ENCODE results near the gene CYB561D1.

Gene CYB561D1

DNA sequence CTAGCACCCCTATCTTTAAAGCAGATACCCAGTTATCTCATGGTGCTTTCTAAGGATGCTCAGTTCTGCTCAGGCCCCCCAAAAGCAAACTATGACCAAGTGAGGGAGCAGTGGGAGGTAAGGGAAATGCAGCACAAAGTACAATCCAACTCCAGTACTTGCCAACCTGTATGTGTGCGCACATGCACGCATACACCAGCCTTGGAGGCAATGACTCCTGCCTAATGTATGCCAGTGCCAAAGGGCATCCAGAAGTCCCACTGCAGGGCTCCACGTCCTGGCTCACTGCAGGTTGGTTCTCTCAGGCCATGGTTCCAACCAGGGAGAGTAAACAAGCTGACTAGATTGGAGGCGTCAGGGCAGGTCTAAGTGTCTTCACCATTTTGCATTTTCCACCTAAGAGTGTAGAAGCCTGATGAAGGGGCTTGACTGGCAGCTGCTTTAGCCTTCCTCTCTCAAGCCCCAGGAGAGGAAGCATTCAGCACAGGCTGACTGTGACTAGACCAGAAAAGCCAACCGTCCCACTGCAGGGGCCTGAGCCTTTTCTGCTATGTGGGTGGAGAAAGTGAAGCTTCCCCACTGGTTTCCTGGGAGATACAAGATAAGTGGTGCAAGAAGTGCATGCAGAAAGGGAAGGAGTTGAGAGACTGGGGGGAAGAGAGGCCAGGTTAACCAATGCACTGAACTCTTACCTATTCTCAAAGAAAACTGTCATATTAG is 7.9 kb downstream of the CYB561D1 start:
- no peak for DNase-seq (ENCODE audit: low read depth)

DNA sequence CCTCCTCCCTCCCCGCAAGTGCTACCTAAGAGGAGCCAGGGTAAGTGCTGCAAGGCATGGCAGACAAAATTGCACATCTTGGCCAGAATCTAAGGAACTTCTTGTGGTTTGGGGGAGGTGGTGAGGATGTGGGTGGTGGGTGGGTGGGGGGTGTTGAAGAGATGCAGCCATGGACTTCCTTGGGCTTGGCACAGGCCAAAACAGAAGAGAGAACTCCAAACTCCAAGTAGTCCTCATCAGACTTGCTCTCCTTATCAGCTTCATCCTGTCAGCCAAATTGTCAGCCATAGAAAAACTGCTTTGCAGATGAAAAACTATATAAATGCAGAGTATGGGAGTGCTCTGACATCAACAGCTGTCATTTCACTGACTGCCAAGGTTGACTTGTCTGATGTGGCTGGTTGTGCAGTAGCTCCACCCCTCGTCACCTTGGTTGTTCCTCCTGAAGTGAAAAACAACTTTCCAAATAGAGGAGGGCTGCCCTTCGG is 8.5 kb downstream of the CYB561D1 start:
- DNase-seq (ENCODE audit: low read depth), result no peak

DNA sequence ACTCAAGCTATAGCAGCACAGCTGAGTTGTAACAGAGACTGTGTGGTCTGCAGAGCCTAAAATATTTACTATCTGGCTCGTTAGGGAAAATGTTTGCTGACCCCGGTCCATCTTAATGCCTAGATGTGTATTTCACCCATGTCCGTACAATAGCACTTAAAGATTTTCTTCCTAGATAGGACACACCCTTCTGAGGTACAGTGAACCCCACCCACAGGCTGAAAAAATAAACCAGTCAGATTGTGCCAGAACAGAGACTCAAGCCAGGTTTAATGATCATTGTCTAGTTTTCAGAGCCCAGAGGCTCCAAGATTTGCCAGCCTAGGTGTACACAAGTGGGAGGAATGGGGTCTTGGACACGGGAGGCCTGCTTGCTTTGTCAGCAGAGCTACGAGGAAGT is 10.0 kb downstream of the CYB561D1 start:
- no peak for DNase-seq (ENCODE audit: low read depth)

DNA sequence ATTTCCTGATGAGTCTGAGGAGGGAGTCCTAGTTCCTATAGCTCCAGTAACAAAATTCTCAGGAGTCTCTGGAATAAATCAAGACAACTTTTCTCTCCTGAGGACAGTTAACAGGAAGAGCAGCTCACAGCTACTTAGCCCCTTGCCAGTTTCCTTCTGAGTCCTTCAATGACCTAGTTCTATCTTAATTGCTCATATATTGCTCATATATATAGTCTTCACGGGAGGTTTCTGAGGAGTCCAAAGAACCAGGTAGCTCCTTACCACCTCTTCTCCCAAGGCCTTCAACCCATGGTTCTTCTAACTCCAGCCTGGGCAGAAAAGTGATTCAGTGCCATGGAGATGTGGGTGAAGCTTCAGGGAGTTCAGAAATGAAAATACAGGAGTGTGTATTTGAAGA is 11.1 kb downstream of the CYB561D1 start:
- no peak for DNase-seq (ENCODE audit: low read depth)

DNA sequence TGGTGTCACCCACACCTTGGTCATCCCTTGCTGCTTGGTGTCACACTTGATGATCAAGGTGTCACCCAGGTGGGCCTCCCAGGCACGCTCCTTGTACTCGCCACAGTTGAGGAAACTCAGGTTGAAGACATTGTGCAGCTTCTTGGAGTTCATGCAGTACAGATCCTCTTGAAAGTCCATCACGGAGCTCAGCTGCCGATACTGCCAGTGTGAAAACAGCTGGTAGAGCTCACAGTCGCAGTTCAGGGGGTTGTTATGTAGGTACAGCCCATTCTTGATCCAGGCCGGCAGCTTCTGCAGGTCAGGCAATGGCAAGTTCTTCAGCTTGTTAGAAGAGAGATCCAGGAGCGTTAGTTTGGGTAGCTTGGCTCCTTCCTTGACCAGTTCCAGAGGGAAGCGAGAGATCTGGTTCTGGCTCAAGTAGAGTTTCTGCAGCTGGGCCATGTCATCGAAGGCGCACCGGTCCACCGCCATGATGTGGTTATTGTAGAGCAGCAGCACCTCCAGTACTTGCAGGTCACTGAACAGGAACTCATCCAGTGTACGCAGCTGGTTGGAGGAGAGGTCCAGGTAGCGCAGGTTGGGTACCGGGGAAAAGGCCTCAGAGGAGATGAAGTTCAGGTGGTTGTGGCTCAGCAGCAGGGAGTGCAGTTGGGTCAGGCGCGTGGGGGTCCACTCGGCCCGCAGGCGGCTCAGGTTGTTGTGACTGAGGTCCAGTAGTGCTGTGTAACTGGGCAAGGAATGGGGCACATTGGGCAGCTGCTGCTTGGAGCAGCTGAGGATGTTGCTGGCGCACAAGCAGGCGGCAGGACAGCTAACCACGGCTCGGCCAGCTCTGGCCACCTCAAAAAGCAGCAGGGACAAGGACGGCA is 14.3 kb downstream of the CYB561D1 start:
- DNase-seq (ENCODE audit: low read depth), result no peak

- no peak for DNase-seq (ENCODE audit: low read depth)
These were observed 14.9 kb downstream of the CYB561D1 start for GRCh38 chr1:109508873-109509175.

DNA sequence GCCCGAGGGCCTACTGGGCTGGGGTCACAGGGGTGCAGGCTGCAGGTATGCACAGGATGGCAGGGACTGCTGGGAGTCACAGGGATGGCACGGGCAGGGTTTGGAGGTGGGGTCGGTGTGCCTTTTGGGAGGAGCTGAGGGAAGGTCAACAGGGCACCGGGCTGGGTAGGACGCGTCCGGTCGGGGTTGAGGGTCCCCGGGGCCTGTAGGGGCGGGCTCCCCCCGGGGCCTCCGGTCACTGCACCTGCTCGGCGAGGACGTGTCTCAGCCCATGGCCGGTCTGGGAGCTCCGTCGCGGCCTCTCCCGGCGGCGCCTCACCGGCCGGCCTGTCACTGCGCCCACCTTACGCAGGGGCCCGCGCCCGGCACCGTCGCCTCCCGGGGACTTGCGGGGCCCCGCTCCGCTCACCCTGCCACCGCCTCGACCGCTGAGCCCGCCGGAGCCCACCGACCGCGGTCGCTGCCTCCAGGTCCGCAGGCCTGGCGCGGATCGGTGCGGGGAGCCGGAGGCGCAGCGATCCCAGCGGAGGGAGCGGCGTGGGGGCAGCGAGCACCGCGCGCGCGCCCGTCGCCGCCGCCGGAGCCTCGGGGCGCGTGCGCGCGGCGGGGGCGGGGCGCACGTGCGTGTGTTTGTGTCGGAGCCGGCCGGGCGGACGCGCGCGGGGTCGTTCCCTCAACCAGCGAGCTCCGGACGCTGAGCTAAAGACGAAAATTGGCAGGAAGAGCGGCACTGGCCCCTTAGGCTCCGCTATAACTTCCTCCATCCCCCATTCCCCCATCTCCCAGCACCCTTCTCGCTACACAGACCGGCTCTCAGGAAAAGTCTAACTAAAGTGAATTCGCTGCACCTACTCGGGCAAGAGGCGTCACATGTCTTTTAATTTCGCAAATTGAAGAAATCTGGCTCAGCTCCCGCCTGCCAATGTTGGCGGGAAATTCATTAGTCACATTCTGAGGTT is 15.6 kb downstream of the CYB561D1 start, which contains the start of gene AMIGO1:
Gene AMIGO1, minus strand, starts transcription at position 552 of the 959 bp plus-strand sequence. CDS start 815 bp downstream, outside the sequence.
- DNase-seq (ENCODE audit: low read depth), result no peak

- DNase-seq (ENCODE audit: low read depth), result no peak
These were observed 19.3 kb downstream of the CYB561D1 start for GRCh38 chr1:109513110-109513710.

- no peak for DNase-seq (ENCODE audit: low read depth)
These were observed 21.0 kb downstream of the CYB561D1 start for GRCh38 chr1:109514846-109515245.

- no peak for DNase-seq (ENCODE audit: low read depth)
These were observed 23.0 kb downstream of the CYB561D1 start for GRCh38 chr1:109516872-109517271.

GRCh38 chr1:109517337-109517736 is 23.4 kb downstream of the CYB561D1 start:
- DNase-seq (ENCODE audit: low read depth), result no peak

- DNase-seq (ENCODE audit: low read depth), result no peak
These were observed 27.4 kb downstream of the CYB561D1 start for GRCh38 chr1:109521002-109521951.

- no peak for DNase-seq (ENCODE audit: low read depth)
These were observed 28.1 kb downstream of the CYB561D1 start for GRCh38 chr1:109522026-109522425.

DNA sequence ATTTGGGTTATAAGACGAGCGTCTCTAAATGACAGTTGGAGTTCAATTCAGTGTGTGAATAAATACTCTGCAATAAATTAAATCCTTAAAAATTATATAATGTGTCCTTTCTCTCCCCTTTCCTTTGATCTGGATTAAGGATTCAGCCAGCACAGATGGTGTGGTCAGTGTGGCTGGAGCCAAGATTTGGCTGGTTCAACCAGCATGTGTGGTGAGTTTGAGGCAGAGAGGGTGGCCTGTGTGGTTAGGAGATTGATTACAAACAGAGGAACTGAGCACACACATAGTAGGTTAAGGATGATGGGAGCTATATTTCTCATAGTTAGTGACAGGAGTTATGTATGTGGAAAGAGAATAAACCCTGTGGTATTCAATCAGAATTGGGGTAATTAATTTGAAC is 29.8 kb downstream of the CYB561D1 start:
- no peak for DNase-seq (ENCODE audit: low read depth)

- DNase-seq (ENCODE audit: low read depth), result no peak
These were observed 33.4 kb downstream of the CYB561D1 start for GRCh38 chr1:109527098-109527811.

DNA sequence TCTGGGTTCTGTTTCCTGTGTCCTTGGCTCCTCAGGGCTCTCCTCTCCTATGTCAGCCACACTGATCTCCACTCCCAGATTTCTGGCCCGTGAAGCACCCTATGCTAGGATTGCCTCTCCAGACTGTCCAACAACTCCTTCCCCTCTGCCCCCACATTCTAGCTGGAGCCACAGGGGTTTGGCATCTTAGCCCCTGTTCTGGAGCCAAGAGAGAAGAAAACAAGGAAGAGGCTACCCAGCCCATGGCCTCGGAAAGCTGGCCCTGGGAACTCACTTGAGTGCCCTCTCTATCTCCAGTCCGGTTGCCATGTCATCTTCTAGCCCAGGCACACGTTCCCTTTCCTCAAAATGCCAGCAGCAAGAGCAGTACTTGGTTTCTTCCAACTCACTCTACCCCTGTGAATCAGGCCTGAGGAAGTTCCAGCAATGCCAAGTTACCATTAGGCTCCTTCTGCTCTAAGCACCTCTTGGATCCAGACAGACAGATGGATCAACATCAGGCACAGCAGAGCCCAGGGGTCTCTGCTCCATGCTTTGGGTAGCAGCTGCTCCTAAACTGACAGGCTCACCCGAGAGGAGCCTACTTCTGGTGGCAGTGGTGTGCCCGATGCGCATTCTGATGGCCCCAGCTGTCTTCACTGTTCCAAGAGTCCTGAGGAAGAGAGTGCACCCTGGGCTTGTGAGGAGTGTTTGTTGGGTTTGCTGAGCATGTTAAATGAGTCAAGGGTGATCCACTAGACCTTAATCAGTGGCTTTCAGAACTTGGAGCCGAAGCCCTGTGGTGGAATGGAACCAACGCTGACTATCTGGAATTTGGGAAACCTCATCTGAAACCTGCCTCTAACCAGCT is 34.2 kb downstream of the CYB561D1 start:
- no peak for DNase-seq (ENCODE audit: low read depth)

GRCh38 chr1:109528712-109529111 is 34.8 kb downstream of the CYB561D1 start:
- DNase-seq (ENCODE audit: low read depth), result no peak

- DNase-seq (ENCODE audit: low read depth), result no peak
These were observed 36.1 kb downstream of the CYB561D1 start for GRCh38 chr1:109529881-109530456.
